ENCODE results near the gene TTC9B. TPM values are rescaled to one million over a fixed set of nuclear protein-coding genes. Genes with fewer than 3 reads are reported as not detected.

TTC9B gene
- total and polyA plus RNA-seq, 2 of the 13 experiments (the other 11 are each of a cell fraction or from before 2014, with no cell fraction given): not detected

DNA sequence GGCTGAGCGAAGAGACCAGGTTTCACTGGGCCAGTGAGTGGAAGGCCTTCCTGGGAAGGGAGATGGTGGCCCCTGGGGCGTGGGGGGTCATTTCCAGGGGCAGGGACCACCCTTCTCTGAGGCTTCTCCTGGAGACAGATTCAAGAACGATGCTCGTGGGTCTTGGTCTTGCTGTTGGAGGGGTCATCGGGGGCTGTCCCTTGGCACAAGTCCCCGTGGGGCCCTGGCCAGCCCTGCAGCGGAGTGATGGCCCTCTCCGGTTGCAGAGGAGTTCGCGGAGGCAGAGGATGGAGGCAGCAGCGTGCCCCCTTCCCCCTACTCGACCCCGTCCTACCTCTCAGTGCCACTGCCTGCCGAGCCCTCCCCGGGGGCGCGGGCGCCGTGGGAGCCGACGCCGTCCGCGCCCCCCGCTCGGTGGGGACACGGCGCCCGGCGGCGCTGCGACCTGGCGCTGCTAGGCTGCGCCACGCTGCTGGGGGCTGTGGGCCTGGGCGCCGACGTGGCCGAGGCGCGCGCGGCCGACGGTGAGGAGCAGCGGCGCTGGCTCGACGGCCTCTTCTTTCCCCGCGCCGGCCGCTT lies 4.8 kb downstream of the TTC9B start:
- intact Hi-C loops (cut with micrococcal nuclease; ENCODE audit: unreplicated experiment): no loop called here
- Histone ChIP-seq H3K27me3 (ENCODE audit: control insufficient read depth in 1 of 2, insufficient read depth in 2 of 2, low read length in 2 of 2) (0 out of 5 replicates have a peak, but pooled peaks cover 0 to 3% of the 10 kb centered on the region in 2 experiments), H2AFZ (ENCODE audit: low read length) (no peak overlapping the region), H3K79me2 (ENCODE audit: insufficient read depth, low read length) (no peaks in the 10 kb centered on the region), H3K9ac (ENCODE audit: insufficient read depth, low read depth, low read length) (no peak overlapping the region), H3K9me3 (ENCODE audit: low read length) (no peaks in the 10 kb centered on the region), H4K20me1 (ENCODE audit: insufficient read depth, low read length) (no peaks in the 10 kb centered on the region), H3K4me3 (replicated peaks in 1 of 3; ENCODE audit: insufficient read depth in 1 of 3, low read depth in 2 of 3, low read length in 3 of 3) (no peak overlapping the region), H3K4me1 (ENCODE audit: insufficient read depth, low read length) (peaks cover 7% of the 10 kb centered on the region), H3K27ac (ENCODE audit: extremely low read length, insufficient read depth, low read length) (no peak overlapping the region), H3K4me2 (ENCODE audit: low read depth, low read length) (no peak overlapping the region), H3K36me3 (replicated peaks in 1 of 2; ENCODE audit: control insufficient read depth in 1 of 2, insufficient read depth in 2 of 2, low read length in 2 of 2) (peaks cover 0 to 2% of the 10 kb centered on the region in 2 experiments; a peak in 1 of 5 replicates)
- CTCF ChIA-PET (ENCODE audit: low intra/inter-chr PET ratio, low total read pairs): no interaction called here
- POLR2A ChIA-PET: no interaction called here
- in situ Hi-C loops (cut with HindIII; ENCODE audit: extremely low pct_ligation_motif_present, low pct_unique_long_range_greater_than_20kb): no loop called here
- ATAC-seq (no peak), FAIRE-seq (no peak), DNase-seq (ENCODE audit: low spot score) (no peak)
- TF ChIP-seq ZNF558 (CRISPR knock-in tag; IDR thresholded peaks at IDR 0.05; ENCODE audit: borderline replicate concordance): no peak
- TF ChIP-seq, protein P1, sequence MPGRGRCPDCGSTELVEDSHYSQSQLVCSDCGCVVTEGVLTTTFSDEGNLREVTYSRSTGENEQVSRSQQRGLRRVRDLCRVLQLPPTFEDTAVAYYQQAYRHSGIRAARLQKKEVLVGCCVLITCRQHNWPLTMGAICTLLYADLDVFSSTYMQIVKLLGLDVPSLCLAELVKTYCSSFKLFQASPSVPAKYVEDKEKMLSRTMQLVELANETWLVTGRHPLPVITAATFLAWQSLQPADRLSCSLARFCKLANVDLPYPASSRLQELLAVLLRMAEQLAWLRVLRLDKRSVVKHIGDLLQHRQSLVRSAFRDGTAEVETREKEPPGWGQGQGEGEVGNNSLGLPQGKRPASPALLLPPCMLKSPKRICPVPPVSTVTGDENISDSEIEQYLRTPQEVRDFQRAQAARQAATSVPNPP (CRISPR knock-in tag; IDR thresholded peaks at IDR 0.05): no peak
- TF ChIP-seq ZNF703 (CRISPR knock-in tag; IDR thresholded peaks at IDR 0.05; ENCODE audit: borderline replicate concordance): no peak
- TF ChIP-seq POLR2A (IDR thresholded peaks at IDR 0.05; ENCODE audit: insufficient read depth in 1 of 2, low read depth in 2 of 2, low read length in 2 of 2): no peak
- TF ChIP-seq FIP1L1 (IDR thresholded peaks at IDR 0.05; ENCODE audit: borderline replicate concordance, insufficient read depth, low read depth, low read length): no peak
- TF ChIP-seq ZFP37 (CRISPR knock-in tag; IDR thresholded peaks at IDR 0.05; ENCODE audit: borderline replicate concordance): no peak
- TF ChIP-seq KLF13 (CRISPR knock-in tag; IDR thresholded peaks at IDR 0.05): no peak
- TF ChIP-seq RAD21 (CRISPR knock-in tag; IDR thresholded peaks at IDR 0.05): no peak
- no peak for TF ChIP-seq NCOA5 (CRISPR knock-in tag; IDR thresholded peaks at IDR 0.05)
- TF ChIP-seq, protein P2, sequence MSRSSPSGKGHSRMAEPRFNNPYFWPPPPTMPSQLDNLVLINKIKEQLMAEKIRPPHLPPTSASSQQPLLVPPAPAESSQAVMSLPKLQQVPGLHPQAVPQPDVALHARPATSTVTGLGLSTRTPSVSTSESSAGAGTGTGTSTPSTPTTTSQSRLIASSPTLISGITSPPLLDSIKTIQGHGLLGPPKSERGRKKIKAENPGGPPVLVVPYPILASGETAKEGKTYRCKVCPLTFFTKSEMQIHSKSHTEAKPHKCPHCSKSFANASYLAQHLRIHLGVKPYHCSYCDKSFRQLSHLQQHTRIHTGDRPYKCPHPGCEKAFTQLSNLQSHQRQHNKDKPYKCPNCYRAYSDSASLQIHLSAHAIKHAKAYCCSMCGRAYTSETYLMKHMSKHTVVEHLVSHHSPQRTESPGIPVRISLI (CRISPR knock-in tag; IDR thresholded peaks at IDR 0.05; ENCODE audit: borderline replicate concordance): no peak
- TF ChIP-seq, protein P3, sequence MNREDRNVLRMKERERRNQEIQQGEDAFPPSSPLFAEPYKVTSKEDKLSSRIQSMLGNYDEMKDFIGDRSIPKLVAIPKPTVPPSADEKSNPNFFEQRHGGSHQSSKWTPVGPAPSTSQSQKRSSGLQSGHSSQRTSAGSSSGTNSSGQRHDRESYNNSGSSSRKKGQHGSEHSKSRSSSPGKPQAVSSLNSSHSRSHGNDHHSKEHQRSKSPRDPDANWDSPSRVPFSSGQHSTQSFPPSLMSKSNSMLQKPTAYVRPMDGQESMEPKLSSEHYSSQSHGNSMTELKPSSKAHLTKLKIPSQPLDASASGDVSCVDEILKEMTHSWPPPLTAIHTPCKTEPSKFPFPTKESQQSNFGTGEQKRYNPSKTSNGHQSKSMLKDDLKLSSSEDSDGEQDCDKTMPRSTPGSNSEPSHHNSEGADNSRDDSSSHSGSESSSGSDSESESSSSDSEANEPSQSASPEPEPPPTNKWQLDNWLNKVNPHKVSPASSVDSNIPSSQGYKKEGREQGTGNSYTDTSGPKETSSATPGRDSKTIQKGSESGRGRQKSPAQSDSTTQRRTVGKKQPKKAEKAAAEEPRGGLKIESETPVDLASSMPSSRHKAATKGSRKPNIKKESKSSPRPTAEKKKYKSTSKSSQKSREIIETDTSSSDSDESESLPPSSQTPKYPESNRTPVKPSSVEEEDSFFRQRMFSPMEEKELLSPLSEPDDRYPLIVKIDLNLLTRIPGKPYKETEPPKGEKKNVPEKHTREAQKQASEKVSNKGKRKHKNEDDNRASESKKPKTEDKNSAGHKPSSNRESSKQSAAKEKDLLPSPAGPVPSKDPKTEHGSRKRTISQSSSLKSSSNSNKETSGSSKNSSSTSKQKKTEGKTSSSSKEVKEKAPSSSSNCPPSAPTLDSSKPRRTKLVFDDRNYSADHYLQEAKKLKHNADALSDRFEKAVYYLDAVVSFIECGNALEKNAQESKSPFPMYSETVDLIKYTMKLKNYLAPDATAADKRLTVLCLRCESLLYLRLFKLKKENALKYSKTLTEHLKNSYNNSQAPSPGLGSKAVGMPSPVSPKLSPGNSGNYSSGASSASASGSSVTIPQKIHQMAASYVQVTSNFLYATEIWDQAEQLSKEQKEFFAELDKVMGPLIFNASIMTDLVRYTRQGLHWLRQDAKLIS (CRISPR knock-in tag; IDR thresholded peaks at IDR 0.05): no peak
- no peak for TF ChIP-seq TARDBP (CRISPR knock-in tag; IDR thresholded peaks at IDR 0.05)
- no peak for TF ChIP-seq SMARCE1 (IDR thresholded peaks at IDR 0.05; ENCODE audit: borderline replicate concordance)
- no peak for TF ChIP-seq SSRP1 (CRISPR knock-in tag; IDR thresholded peaks at IDR 0.05)
- no peak for TF ChIP-seq KAT2B (IDR thresholded peaks at IDR 0.05; ENCODE audit: borderline replicate concordance, low read depth, low read length)
- no peak for TF ChIP-seq PHB2 (IDR thresholded peaks at IDR 0.05; ENCODE audit: partially characterized antibody)
- TF ChIP-seq ZBTB7B (CRISPR knock-in tag; IDR thresholded peaks at IDR 0.05): no peak
- no peak for TF ChIP-seq MYNN (CRISPR knock-in tag; IDR thresholded peaks at IDR 0.05; ENCODE audit: low read depth)
- no TSS peak for BruUV-seq (replicated peaks)
- WGBS (ENCODE audit: low lambda C conversion rate): 97% methylated on average over 43 of the region's 53 CpGs
